Neural cell (in vitro differentiated cells): ENCODE results near the gene LRRC8E.

Source experiments
- CTCF ChIP-seq: fragments of 450-650 bp; IDR thresholded peaks from 2 replicates; pipeline ENCODE4 v1.5.1; 2014; ENCODE audit warnings: antibody characterized with exemption, mild to moderate bottlenecking, moderate library complexity; ENCODE audit not compliant: poor library complexity, severe bottlenecking
- EP300 ChIP-seq: fragments of 450-650 bp; conservative IDR thresholded peaks from 2 replicates; pipeline ENCODE4 v1.6.1; 2014; ENCODE audit warnings: antibody characterized with exemption, mild to moderate bottlenecking, moderate library complexity; ENCODE audit not compliant: poor library complexity, severe bottlenecking
- EZH2 ChIP-seq: fragments of 200-600, 300-800 bp; shearing (Covaris generic), sonication (generic); IDR thresholded peaks from 2 replicates; pipeline ENCODE4 v1.6.1; 2014; ENCODE audit warnings: antibody characterized with exemption, low read length, borderline replicate concordance, mild to moderate bottlenecking; ENCODE audit not compliant: insufficient read depth, poor library complexity, severe bottlenecking
- POLR2AphosphoS5 ChIP-seq: IDR thresholded peaks from 2 replicates; pipeline ENCODE4 v1.6.1; 2012

GRCh38 chr19:7908078-7908699, 19.9 kb downstream of the LRRC8E start:
- TF ChIP-seq CTCF (no peak), EZH2 (no peak), POLR2AphosphoS5 (no peak), EP300 (no peak)
